Right atrium auricular region (tissue), 2 donors: ENCODE results near the gene FAM241A. TPM values are rescaled to one million over a fixed set of nuclear protein-coding genes. Genes with fewer than 3 reads are reported as not detected.
"Not testable (repeated sequence)": the region's sequence is repeated elsewhere in the genome, so short reads cannot be mapped to it uniquely, and the experiment has no call there.

Experiments used
- DNase-seq: peaks from one replicate; pipeline ENCODE4 v3.0.0-alpha.2; 2019; ENCODE audit warnings: low spot score
- H3K27ac ChIP-seq, 2 donors: fragments of 200-600 bp; sonication (generic); 1 replicate in 1 of 2; 2 replicates in 1 of 2; pipeline ENCODE4 v1.5.1; 2016 to 2019
- H3K27me3 ChIP-seq, 2 donors: fragments of 200-600 bp; sonication (generic); one replicate each; pipeline versions ENCODE4 v1.5.1 to v1.6.0; 2017 to 2019
- H3K36me3 ChIP-seq: fragments of 200-600 bp; sonication (generic); one replicate; pipeline ENCODE4 v1.5.1; 2016
- H3K4me1 ChIP-seq, 2 donors: fragments of 200-600 bp; sonication (generic); one replicate each; pipeline versions ENCODE4 v1.5.1 to v1.6.0; 2017 to 2019
- H3K4me3 ChIP-seq, 2 donors: fragments of 200-600 bp; sonication (generic); 1 replicate in 1 of 2; 2 replicates in 1 of 2; pipeline ENCODE4 v1.5.1; 2017 to 2019; ENCODE audit warnings: mild to moderate bottlenecking in 1 of 2, moderate library complexity in 1 of 2
- H3K9me3 ChIP-seq, 2 donors: fragments of 200-600 bp; sonication (generic); one replicate each; pipeline ENCODE4 v1.5.1; 2019
- total RNA-seq, 2 donors: library from RNA; depleted of rRNA; stranded (reverse); fragments of >200 nt; gene quantifications; one replicate each; pipeline ENCODE4 v1.1.0, GENCODE V29; 2016
- TF ChIP-seq, protein P1 (sequence below), 2 donors: fragments of 200-600 bp; sonication (generic); IDR thresholded peaks; one replicate each; pipeline ENCODE4 v1.5.1; 2019; ENCODE audit warnings: antibody characterized with exemption in 2 of 2

The FAM241A gene
- total RNA-seq, 2 donors from 2014 or later: 6.0 to 6.7 TPM

DNA sequence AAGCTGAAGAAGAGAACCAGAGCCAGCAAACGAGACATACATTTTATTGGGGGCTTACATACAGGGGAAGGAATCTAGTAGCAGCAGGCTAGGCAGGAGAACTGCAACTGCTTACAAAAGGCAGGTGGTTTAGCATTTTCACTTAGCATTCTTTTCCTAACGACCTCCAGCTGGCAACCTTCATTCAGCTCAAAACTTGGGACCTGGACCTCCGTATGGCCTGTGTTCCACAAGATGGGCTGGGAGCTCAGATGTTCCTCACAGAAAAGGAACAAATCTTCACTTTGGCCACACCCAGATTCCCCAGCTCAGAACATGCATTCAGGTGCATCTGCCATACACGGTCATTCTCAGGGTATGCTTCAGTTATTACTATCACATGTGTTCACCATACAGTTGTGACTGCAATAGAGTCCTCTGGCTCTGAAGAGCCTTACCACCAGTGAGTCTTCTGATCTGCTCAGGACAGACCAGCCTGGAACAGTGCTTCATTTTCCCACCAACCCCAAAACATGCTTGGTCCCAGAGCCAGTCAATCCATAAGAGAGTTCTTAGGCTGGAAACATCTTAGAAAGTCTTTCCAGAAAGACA is 56.8 kb downstream of the FAM241A start:
- DNase-seq: no peak
- Histone ChIP-seq H3K4me3 (no peak overlapping the region), H3K36me3 (no peaks in the 10 kb centered on the region), H3K9me3 (no peaks in the 10 kb centered on the region), H3K27me3 (no peaks in the 10 kb centered on the region), H3K27ac (no peak overlapping the region), H3K4me1 (no peaks in the 10 kb centered on the region)
- TF ChIP-seq, protein P1, sequence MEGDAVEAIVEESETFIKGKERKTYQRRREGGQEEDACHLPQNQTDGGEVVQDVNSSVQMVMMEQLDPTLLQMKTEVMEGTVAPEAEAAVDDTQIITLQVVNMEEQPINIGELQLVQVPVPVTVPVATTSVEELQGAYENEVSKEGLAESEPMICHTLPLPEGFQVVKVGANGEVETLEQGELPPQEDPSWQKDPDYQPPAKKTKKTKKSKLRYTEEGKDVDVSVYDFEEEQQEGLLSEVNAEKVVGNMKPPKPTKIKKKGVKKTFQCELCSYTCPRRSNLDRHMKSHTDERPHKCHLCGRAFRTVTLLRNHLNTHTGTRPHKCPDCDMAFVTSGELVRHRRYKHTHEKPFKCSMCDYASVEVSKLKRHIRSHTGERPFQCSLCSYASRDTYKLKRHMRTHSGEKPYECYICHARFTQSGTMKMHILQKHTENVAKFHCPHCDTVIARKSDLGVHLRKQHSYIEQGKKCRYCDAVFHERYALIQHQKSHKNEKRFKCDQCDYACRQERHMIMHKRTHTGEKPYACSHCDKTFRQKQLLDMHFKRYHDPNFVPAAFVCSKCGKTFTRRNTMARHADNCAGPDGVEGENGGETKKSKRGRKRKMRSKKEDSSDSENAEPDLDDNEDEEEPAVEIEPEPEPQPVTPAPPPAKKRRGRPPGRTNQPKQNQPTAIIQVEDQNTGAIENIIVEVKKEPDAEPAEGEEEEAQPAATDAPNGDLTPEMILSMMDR (IDR thresholded peaks at IDR 0.05): no peak

DNA sequence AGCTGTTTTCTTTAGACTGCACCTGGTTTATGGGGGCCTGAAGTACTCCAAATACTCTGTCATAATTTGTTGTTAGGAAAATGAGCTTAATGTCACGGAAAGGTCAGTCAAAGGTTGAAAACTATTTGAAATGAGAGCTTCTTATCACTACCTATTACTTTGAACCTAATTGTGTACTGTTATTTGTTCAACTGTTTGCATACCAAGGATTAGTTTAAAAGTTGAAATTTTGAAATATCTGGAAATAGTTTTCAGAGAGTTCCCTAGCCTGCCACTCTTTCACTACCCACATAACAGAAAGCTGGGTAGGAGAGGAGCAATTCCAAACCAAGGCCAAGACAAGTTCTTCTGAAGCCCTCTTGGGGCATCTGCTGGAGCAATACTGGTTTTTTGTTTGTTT is 58.3 kb downstream of the FAM241A start:
- no peaks in the 10 kb centered on the region for H3K27me3 ChIP-seq
- H3K4me1 ChIP-seq: no peaks in the 10 kb centered on the region
- no peaks in the 10 kb centered on the region for H3K9me3 ChIP-seq
- TF ChIP-seq, protein P1 (IDR thresholded peaks at IDR 0.05): no peak
- H3K27ac ChIP-seq: no peak overlapping the region
- H3K4me3 ChIP-seq: no peak overlapping the region
- H3K36me3 ChIP-seq: no peaks in the 10 kb centered on the region
- no peak for DNase-seq

DNA sequence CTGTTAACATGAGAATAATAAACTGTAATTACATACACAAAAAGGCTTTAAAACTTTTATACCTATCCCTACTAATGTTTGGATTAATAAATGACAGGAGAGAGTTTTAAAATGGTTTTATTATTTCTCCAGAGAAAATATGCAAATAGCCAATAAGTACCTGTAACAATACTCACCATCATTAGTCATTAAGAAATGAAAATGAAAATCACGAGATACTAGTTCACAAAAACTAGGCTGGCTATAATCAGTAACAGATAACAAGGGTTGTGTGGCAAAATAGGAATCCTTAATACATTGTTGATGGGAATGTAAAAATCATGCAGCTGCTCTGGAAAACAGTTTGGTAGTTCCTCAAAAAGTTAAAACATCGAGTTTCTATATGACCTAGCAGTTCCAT is 61.2 kb downstream of the FAM241A start:
- no peak overlapping the region for H3K4me3 ChIP-seq
- H3K36me3 ChIP-seq: no peaks in the 10 kb centered on the region
- DNase-seq: no peak
- TF ChIP-seq, protein P1 (IDR thresholded peaks at IDR 0.05): no peak
- no peaks in the 10 kb centered on the region for H3K9me3 ChIP-seq
- H3K4me1 ChIP-seq: no peaks in the 10 kb centered on the region
- H3K27me3 ChIP-seq: no peaks in the 10 kb centered on the region
- H3K27ac ChIP-seq: no peak overlapping the region

DNA sequence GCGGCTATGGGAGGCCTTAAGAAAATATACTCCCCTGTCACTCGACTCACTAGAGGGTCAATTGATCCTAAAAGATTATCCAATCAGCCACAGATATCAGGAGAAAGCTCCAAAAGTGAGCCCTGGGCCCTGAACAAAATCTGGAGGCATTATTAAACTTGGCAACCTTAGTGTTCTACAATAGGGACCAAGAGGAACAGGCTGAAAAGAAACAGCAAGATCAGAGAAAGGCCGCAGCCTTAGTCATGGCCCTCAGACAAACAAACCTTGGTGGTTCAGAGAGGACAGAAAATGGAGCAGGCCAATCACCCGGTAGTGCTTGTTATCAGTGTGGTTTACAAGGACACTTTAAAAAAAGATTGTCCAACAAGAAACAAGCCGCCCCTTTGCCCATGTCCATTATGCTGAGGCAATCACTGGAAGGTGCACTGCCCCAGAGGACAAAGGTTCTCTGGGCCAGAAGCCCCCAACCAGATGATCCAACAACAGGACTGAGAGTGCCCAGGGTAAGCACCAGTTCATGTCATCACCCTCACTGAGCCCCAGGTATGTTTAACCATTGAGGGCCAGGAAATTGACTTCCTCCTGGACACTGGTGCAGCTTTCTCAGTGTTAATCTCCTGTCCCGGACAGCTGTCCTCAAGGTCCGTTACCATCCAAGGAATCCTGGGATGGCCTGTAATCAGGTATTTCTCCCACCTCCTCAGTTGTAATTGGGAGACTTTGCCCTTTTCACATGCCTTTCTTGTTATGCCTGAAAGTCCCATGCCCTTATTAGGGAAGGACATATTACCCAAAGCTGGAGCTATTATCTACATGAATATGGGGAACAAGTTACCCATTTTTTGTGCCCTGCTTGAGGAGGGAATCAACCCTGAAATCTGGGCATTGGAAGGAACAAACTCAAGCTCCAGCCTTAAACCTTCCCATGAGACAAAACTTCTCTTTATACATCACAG is 63.2 kb downstream of the FAM241A start:
- DNase-seq: not testable (repeated sequence)

DNA sequence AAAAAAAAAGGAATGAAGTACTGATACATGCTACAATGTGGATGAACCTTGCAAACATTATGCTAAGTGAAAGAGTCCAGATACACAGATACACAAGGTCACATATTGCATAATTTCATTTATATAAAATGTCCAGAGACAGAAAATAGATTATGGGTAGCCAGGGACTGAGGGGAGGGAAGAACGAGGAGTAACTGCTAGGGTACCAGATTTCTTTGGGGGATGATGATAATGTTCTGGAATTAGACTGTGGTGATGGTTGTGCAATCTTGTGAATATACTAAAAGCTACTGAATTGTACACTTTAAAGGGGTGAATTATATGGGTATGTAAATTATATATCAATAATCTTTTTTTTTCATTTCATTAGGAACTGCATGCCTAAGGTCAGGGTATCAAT is 65.5 kb downstream of the FAM241A start:
- Histone ChIP-seq H3K4me3 (no peak overlapping the region), H3K36me3 (no peaks in the 10 kb centered on the region), H3K9me3 (no peaks in the 10 kb centered on the region), H3K27me3 (no peaks in the 10 kb centered on the region), H3K27ac (no peak overlapping the region), H3K4me1 (no peaks in the 10 kb centered on the region)
- DNase-seq: no peak
- TF ChIP-seq, protein P1 (IDR thresholded peaks at IDR 0.05): no peak

More for the DNA sequence above, 63.2 kb downstream of the FAM241A start:
- not testable (repeated sequence) for H3K4me3 ChIP-seq, H3K27ac ChIP-seq, H3K4me1 ChIP-seq, H3K36me3 ChIP-seq, H3K9me3 ChIP-seq, H3K27me3 ChIP-seq

DNA sequence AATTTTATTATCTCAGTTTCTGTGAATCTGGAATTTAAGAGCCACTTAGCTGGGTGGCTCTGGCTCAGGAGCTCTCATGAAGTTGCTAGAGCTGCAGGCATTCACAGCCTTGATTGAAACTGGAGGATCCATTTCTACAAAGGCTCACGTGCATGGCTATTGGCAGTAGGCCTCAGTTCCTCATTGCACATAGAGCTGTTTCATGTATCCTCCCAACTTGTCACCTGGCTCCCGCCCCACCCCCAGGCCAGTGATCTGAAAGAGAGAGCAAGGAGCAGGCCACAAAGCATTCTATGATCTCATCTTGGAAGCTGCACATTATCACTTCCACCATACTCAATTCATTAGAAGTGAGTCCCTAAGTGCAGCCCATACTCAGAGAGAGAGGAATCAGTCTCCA is 67.8 kb downstream of the FAM241A start:
- Histone ChIP-seq H3K4me3 (no peak overlapping the region), H3K27ac (no peak overlapping the region), H3K27me3 (no peaks in the 10 kb centered on the region), H3K9me3 (no peaks in the 10 kb centered on the region), H3K36me3 (no peaks in the 10 kb centered on the region), H3K4me1 (no peaks in the 10 kb centered on the region)
- TF ChIP-seq, protein P1 (IDR thresholded peaks at IDR 0.05): no peak
- no peak for DNase-seq
